ENCODE results near the gene VSTM2L. TPM values are rescaled to one million over a fixed set of nuclear protein-coding genes. Genes with fewer than 3 reads are reported as not detected.

VSTM2L gene
- total and polyA plus RNA-seq, 2 of the 4 experiments (the other 2 are of a cell fraction), result 0.18 to 0.19 TPM

- dilution Hi-C loops (cut with HindIII; ENCODE audit: low sequenced_read_pairs, unreplicated experiment), result no loop called here
- ATAC-seq (ENCODE audit: low read depth), result no peak
Observed at GRCh38 chr20:37943033-37943432, 40.1 kb downstream of the VSTM2L start.

More at GRCh38 chr20:37943033-37943432, 40.1 kb downstream of the VSTM2L start:
- H3K27me3 ChIP-seq (ENCODE audit: control insufficient read depth, insufficient read depth, low read length), result peaks cover 15% of the 10 kb centered on the region
- no peaks in the 10 kb centered on the region for H4K20me1 ChIP-seq (ENCODE audit: insufficient read depth, low read length)
- H3K23ac ChIP-seq (ENCODE audit: low read depth, low read length), result no peak overlapping the region
- H4K8ac ChIP-seq (ENCODE audit: low read depth in 2 of 2, low read length in 2 of 2), result no peak overlapping the region
- no peak overlapping the region for H2AFZ ChIP-seq (replicated peaks; ENCODE audit: low read length, poor library complexity)
- no peak overlapping the region for H3K4me2 ChIP-seq (ENCODE audit: low read depth, low read length)
- 64% methylated on average over 3 of the region's 12 CpGs; no CpG with 5 or more reads in 1 of the 2 experiments for WGBS, 2 experiments (ENCODE audit: extremely low coverage in 2 of 2, insufficient read length in 1 of 2)
- no peak overlapping the region for H3K14ac ChIP-seq (replicated peaks; ENCODE audit: low read depth, low read length)
- no peak overlapping the region for H3K9ac ChIP-seq (ENCODE audit: low read depth, low read length)
- no peaks in the 10 kb centered on the region for H3K36me3 ChIP-seq (ENCODE audit: control insufficient read depth, insufficient read depth, low read length)
- H4K5ac ChIP-seq (ENCODE audit: low read depth, low read length), result no peak overlapping the region
- H2AK5ac ChIP-seq (ENCODE audit: low read depth, low read length), result no peak overlapping the region
- peaks cover 7% of the 10 kb centered on the region for H3K9me3 ChIP-seq (ENCODE audit: control insufficient read depth, insufficient read depth, low read length)
- no peak overlapping the region for H2BK5ac ChIP-seq (ENCODE audit: low read depth, low read length, poor library complexity, severe bottlenecking)
- BruUV-seq (replicated peaks), result no TSS peak
- H3K79me1 ChIP-seq (ENCODE audit: low read depth in 1 of 2, low read length in 2 of 2), result no peaks in the 10 kb centered on the region
- H4K91ac ChIP-seq (ENCODE audit: insufficient read depth, low read depth, low read length), result no peak overlapping the region
- in situ Hi-C loops (cut with MboI; ENCODE audit: low sequenced_read_pairs) (no loop called here), intact Hi-C loops (cut with micrococcal nuclease) (no loop called here)
- H3K4ac ChIP-seq (ENCODE audit: low read depth, low read length), result no peak overlapping the region
- no peak overlapping the region for H2AK9ac ChIP-seq (replicated peaks; ENCODE audit: low read depth, low read length, poor library complexity)
- no peak overlapping the region for H3K4me3 ChIP-seq (ENCODE audit: insufficient read depth, low read depth, low read length)
- H3K27ac ChIP-seq (ENCODE audit: insufficient read depth, low read length), result no peak overlapping the region
- CTCF ChIA-PET, result no interaction called here
- no peak overlapping the region for H2BK15ac ChIP-seq (ENCODE audit: low read depth, low read length)
- no peak overlapping the region for H3K56ac ChIP-seq (ENCODE audit: extremely low read depth, insufficient read depth, low read length)
- no peaks in the 10 kb centered on the region for H3K4me1 ChIP-seq (ENCODE audit: control insufficient read depth, insufficient read depth, low read length)
- H3K18ac ChIP-seq (ENCODE audit: low read depth, low read length), result no peak overlapping the region
- no peak for DNase-seq
- POLR2A ChIA-PET (ENCODE audit: unreplicated experiment), result no interaction called here
- H3K9me1 ChIP-seq (ENCODE audit: insufficient read depth, low read length), result no peaks in the 10 kb centered on the region
- no peak overlapping the region for H2BK20ac ChIP-seq (ENCODE audit: low read depth, low read length)
- no peak overlapping the region for H2BK120ac ChIP-seq (ENCODE audit: low read depth, low read length)
- no peak for TF ChIP-seq MAFK (IDR thresholded peaks at IDR 0.05; ENCODE audit: low read depth, low read length)
- no peak for TF ChIP-seq SMC3 (IDR thresholded peaks at IDR 0.05; ENCODE audit: low read depth, low read length)
- TF ChIP-seq RAD21 (IDR thresholded peaks at IDR 0.05; ENCODE audit: low read length), result no peak
- no peak for TF ChIP-seq ELK1 (IDR thresholded peaks at IDR 0.05; ENCODE audit: borderline replicate concordance, low read depth, low read length)
- no peak for TF ChIP-seq BHLHE40 (IDR thresholded peaks at IDR 0.05; ENCODE audit: low read depth, low read length)
- TF ChIP-seq CHD1 (IDR thresholded peaks at IDR 0.05; ENCODE audit: low read depth, low read length), result no peak
- no peak for TF ChIP-seq FOS (IDR thresholded peaks at IDR 0.05; ENCODE audit: low read depth, low read length)
- no peak for TF ChIP-seq RCOR1 (IDR thresholded peaks at IDR 0.05; ENCODE audit: insufficient replicate concordance, low read length)
- TF ChIP-seq MAZ (IDR thresholded peaks at IDR 0.05; ENCODE audit: borderline replicate concordance, low read depth, low read length), result no peak
